Chondrocyte (in vitro differentiated cells): ENCODE data around the gene VARS1. TPM values are rescaled to one million over a fixed set of nuclear protein-coding genes. Genes with fewer than 3 reads are reported as not detected.
"Not testable (repeated sequence)": the region's sequence is repeated elsewhere in the genome, so short reads cannot be mapped to it uniquely, and the experiment has no call there.

Experiments used
- DNase-seq: peaks from one replicate; pipeline ENCODE4 v3.0.0; 2021; ENCODE audit warnings: mixed read lengths, low spot score
- H3K27ac Mint-ChIP-seq: one replicate; pipeline ENCODE4 v1.8.0; 2021; ENCODE audit warnings: mild to moderate bottlenecking, moderate library complexity, mixed read lengths; ENCODE audit not compliant: unreplicated experiment
- H3K27me3 Mint-ChIP-seq: 2 replicates; pipeline ENCODE4 v1.8.0; 2021; ENCODE audit warnings: low read depth, mixed read lengths
- H3K36me3 Mint-ChIP-seq: 2 replicates; pipeline ENCODE4 v1.8.0; 2021; ENCODE audit warnings: low read depth, mixed read lengths
- H3K4me1 Mint-ChIP-seq: 2 replicates; pipeline ENCODE4 v1.8.0; 2021; ENCODE audit warnings: low read depth, mild to moderate bottlenecking, mixed read lengths
- H3K4me3 Mint-ChIP-seq: one replicate; pipeline ENCODE4 v1.8.0; 2021; ENCODE audit warnings: mild to moderate bottlenecking, moderate library complexity, mixed read lengths; ENCODE audit not compliant: unreplicated experiment
- H3K9me3 Mint-ChIP-seq: 2 replicates; pipeline ENCODE4 v1.8.0; 2021; ENCODE audit warnings: low read depth, mixed read lengths
- CTCF ChIP-seq: fragments of 200-600 bp; sonication (generic); IDR thresholded peaks from 2 replicates; pipeline ENCODE4 v1.5.0; 2021; ENCODE audit warnings: antibody characterized with exemption, mild to moderate bottlenecking, moderate library complexity
- total RNA-seq: library from RNA; stranded (reverse); gene quantifications from 3 replicates; pipeline ENCODE4 v1.2.1, GENCODE V29; 2021

VARS1 gene
- total RNA-seq, 1 donor from 2014 or later: 71.1 TPM

- peak; percentile 64 for DNase-seq
- Mint-ChIP-seq H3K27ac (peak overlapping the region; percentile 98), H3K4me1 (peaks cover 49% of the 10 kb centered on the region), H3K9me3 (no peaks in the 10 kb centered on the region), H3K4me3 (peak overlapping the region; percentile 86), H3K36me3 (no peaks in the 10 kb centered on the region), H3K27me3 (no peaks in the 10 kb centered on the region)
- TF ChIP-seq CTCF: no peak
Observed at GRCh38 chr6:31826793-31827285, 31.3 kb upstream of the VARS1 start.

GRCh38 chr6:31825553-31825952, 30.0 kb upstream of the VARS1 start:
- Mint-ChIP-seq H3K27me3 (no peaks in the 10 kb centered on the region), H3K27ac (peak overlapping the region; percentile 98), H3K9me3 (no peaks in the 10 kb centered on the region), H3K36me3 (no peaks in the 10 kb centered on the region), H3K4me3 (no peak overlapping the region), H3K4me1 (peaks cover 47% of the 10 kb centered on the region)
- TF ChIP-seq CTCF: no peak
- DNase-seq: no peak

GRCh38 chr6:31823592-31824196, 28.1 kb upstream of the VARS1 start:
- H3K27me3 Mint-ChIP-seq, H3K36me3 Mint-ChIP-seq, H3K9me3 Mint-ChIP-seq, H3K4me3 Mint-ChIP-seq, DNase-seq: not testable (repeated sequence)
- Mint-ChIP-seq H3K27ac (peak overlapping the region; percentile 13), H3K4me1 (peaks cover 44% of the 10 kb centered on the region)

GRCh38 chr6:31822036-31822821, 26.7 kb upstream of the VARS1 start:
- no peaks in the 10 kb centered on the region for H3K36me3 Mint-ChIP-seq
- peak; percentile 58 for DNase-seq
- H3K4me1 Mint-ChIP-seq: peaks cover 58% of the 10 kb centered on the region
- no peaks in the 10 kb centered on the region for H3K27me3 Mint-ChIP-seq
- H3K4me3 Mint-ChIP-seq: peak overlapping the region; percentile 86
- H3K27ac Mint-ChIP-seq: peak overlapping the region; percentile 99
- no peak for TF ChIP-seq CTCF
- H3K9me3 Mint-ChIP-seq: no peaks in the 10 kb centered on the region

- TF ChIP-seq CTCF: no peak
- H3K9me3 Mint-ChIP-seq: no peaks in the 10 kb centered on the region
- peaks cover 51% of the 10 kb centered on the region for H3K4me1 Mint-ChIP-seq
- no peaks in the 10 kb centered on the region for H3K27me3 Mint-ChIP-seq
- peak overlapping the region; percentile 99 for H3K27ac Mint-ChIP-seq
- no peaks in the 10 kb centered on the region for H3K36me3 Mint-ChIP-seq
- peak overlapping the region; percentile 86 for H3K4me3 Mint-ChIP-seq
- DNase-seq: peak; percentile 83
Observed at GRCh38 chr6:31821301-31822035, 25.9 kb upstream of the VARS1 start.

- Mint-ChIP-seq H3K4me1 (peaks cover 43% of the 10 kb centered on the region), H3K27ac (peak overlapping the region; percentile 99)
- not testable (repeated sequence) for DNase-seq, H3K9me3 Mint-ChIP-seq, H3K4me3 Mint-ChIP-seq, H3K36me3 Mint-ChIP-seq, H3K27me3 Mint-ChIP-seq
Observed at GRCh38 chr6:31820399-31820798, 24.8 kb upstream of the VARS1 start.
